ENCODE results near the gene LMO7.

DNA sequence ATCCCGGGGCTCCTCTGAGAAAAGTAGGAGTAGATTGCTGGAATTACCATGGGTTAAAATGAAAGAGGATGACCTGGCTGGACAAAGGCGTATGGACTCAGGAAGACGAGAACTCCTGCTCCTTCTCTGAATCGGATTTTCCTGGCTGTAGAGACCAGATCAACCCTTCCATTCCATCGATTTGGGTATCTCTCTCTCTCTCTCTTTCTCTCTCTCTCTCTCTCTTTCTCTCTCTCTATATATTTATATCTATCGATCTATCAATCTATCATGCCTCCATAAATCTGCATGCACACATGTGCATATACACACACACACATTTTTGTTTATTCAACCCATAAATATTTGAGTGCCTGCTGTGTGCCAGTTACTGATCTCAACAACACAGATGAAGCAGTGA lies 234.9 kb downstream of the LMO7 start:
- TF ChIP-seq, protein P1, sequence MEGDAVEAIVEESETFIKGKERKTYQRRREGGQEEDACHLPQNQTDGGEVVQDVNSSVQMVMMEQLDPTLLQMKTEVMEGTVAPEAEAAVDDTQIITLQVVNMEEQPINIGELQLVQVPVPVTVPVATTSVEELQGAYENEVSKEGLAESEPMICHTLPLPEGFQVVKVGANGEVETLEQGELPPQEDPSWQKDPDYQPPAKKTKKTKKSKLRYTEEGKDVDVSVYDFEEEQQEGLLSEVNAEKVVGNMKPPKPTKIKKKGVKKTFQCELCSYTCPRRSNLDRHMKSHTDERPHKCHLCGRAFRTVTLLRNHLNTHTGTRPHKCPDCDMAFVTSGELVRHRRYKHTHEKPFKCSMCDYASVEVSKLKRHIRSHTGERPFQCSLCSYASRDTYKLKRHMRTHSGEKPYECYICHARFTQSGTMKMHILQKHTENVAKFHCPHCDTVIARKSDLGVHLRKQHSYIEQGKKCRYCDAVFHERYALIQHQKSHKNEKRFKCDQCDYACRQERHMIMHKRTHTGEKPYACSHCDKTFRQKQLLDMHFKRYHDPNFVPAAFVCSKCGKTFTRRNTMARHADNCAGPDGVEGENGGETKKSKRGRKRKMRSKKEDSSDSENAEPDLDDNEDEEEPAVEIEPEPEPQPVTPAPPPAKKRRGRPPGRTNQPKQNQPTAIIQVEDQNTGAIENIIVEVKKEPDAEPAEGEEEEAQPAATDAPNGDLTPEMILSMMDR (IDR thresholded peaks at IDR 0.05; ENCODE audit: poor library complexity): no peak
- TF ChIP-seq EZH2 (IDR thresholded peaks at IDR 0.05; ENCODE audit: borderline replicate concordance): no peak
